ENCODE results near the gene ZNF346. TPM values are rescaled to one million over a fixed set of nuclear protein-coding genes. Genes with fewer than 3 reads are reported as not detected.

The ZNF346 gene
- total RNA-seq, 2 donors from 2014 or later: 23.6 to 34.4 TPM

DNA sequence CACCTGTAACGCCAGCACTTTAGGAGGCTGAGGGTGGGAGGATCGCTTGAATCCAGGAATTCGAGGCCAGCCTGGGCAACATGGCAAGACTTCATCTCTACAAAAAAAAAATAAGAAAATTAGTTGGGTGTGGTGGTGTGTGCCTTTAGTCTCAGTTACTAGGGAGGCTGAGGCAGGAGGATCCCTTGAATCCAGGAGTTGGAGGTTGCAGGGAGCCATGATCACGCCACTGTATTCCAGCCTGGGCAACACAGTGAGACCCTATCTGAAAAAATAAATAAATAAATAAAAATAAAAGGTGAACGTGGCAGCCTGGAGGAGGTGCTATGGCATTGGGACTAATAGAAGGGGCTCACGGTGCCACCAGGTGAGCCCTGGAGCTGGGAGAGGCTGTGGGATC, 71.3 kb downstream of the ZNF346 start:
- H3K27me3 ChIP-seq (replicated peaks; ENCODE audit: insufficient read depth): no peaks in the 10 kb centered on the region
- no peaks in the 10 kb centered on the region for H3K9me3 ChIP-seq
- no peaks in the 10 kb centered on the region for H3K36me3 ChIP-seq
- 97% methylated on average over 6 of the region's 6 CpGs for WGBS
- H3K27ac ChIP-seq: no peak overlapping the region
- no peak overlapping the region for H3K4me3 ChIP-seq
- no peaks in the 10 kb centered on the region for H3K4me1 ChIP-seq (replicated peaks)
- DNase-seq (ENCODE audit: low spot score): no peak
- intact Hi-C loops (cut with DNase I): no loop called here
- TF ChIP-seq POLR2A (IDR thresholded peaks at IDR 0.05) (no peak), POLR2AphosphoS5 (IDR thresholded peaks at IDR 0.05) (no peak)
- TF ChIP-seq, protein P1, sequence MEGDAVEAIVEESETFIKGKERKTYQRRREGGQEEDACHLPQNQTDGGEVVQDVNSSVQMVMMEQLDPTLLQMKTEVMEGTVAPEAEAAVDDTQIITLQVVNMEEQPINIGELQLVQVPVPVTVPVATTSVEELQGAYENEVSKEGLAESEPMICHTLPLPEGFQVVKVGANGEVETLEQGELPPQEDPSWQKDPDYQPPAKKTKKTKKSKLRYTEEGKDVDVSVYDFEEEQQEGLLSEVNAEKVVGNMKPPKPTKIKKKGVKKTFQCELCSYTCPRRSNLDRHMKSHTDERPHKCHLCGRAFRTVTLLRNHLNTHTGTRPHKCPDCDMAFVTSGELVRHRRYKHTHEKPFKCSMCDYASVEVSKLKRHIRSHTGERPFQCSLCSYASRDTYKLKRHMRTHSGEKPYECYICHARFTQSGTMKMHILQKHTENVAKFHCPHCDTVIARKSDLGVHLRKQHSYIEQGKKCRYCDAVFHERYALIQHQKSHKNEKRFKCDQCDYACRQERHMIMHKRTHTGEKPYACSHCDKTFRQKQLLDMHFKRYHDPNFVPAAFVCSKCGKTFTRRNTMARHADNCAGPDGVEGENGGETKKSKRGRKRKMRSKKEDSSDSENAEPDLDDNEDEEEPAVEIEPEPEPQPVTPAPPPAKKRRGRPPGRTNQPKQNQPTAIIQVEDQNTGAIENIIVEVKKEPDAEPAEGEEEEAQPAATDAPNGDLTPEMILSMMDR (IDR thresholded peaks at IDR 0.05): no peak

- intact Hi-C loops (cut with DNase I): no loop called here
These were observed 72.0 kb downstream of the ZNF346 start for GRCh38 chr5:177094224-177095087.

DNA sequence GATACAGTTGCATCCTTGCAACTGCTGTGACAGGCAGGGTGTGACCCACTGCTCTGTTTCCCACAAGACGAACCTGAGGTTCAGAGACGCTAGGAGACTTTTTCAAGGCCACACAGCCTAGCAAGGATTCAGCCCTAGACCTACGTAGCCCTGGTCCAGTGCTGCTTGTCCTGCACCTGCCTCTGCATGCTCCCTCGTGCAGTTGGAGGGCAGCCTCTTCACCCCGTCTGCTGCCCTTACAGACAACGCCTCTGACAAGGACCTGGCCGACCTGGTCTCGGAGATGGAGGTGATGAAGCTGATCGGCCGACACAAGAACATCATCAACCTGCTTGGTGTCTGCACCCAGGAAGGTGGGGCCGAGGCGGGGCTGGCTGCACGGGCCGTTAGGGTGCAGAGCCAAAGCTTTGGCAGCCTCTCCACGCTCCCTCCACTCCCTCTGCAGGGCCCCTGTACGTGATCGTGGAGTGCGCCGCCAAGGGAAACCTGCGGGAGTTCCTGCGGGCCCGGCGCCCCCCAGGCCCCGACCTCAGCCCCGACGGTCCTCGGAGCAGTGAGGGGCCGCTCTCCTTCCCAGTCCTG, 72.7 kb downstream of the ZNF346 start:
- Histone ChIP-seq H3K4me3 (no peak overlapping the region), H3K9me3 (no peaks in the 10 kb centered on the region), H3K36me3 (no peaks in the 10 kb centered on the region), H3K27me3 (replicated peaks; ENCODE audit: insufficient read depth) (no peaks in the 10 kb centered on the region), H3K4me1 (replicated peaks) (no peaks in the 10 kb centered on the region), H3K27ac (no peak overlapping the region)
- WGBS: 79% methylated on average over 27 of the region's 28 CpGs
- intact Hi-C loops (cut with DNase I): no loop called here
- DNase-seq (ENCODE audit: low spot score): no peak
- TF ChIP-seq POLR2AphosphoS5 (IDR thresholded peaks at IDR 0.05) (no peak), POLR2A (IDR thresholded peaks at IDR 0.05) (no peak)
- TF ChIP-seq, protein P1 (IDR thresholded peaks at IDR 0.05): no peak

More at GRCh38 chr5:177094224-177095087, 72.0 kb downstream of the ZNF346 start:
- 70% methylated on average over 12 of the region's 12 CpGs for WGBS
- TF ChIP-seq POLR2AphosphoS5 (IDR thresholded peaks at IDR 0.05) (no peak), POLR2A (IDR thresholded peaks at IDR 0.05) (no peak)
- TF ChIP-seq, protein P1 (IDR thresholded peaks at IDR 0.05): no peak
- H3K4me3 ChIP-seq: no peak overlapping the region
- H3K27ac ChIP-seq: no peak overlapping the region
- no peaks in the 10 kb centered on the region for H3K27me3 ChIP-seq (replicated peaks; ENCODE audit: insufficient read depth)
- H3K36me3 ChIP-seq: no peaks in the 10 kb centered on the region
- no peak for DNase-seq (ENCODE audit: low spot score)
- H3K4me1 ChIP-seq (replicated peaks): no peaks in the 10 kb centered on the region
- H3K9me3 ChIP-seq: no peaks in the 10 kb centered on the region

GRCh38 chr5:177096162-177097015, 73.9 kb downstream of the ZNF346 start:
- Histone ChIP-seq H3K9me3 (no peaks in the 10 kb centered on the region), H3K27me3 (replicated peaks; ENCODE audit: insufficient read depth) (no peaks in the 10 kb centered on the region), H3K27ac (no peak overlapping the region), H3K4me1 (replicated peaks) (no peaks in the 10 kb centered on the region), H3K4me3 (no peak overlapping the region), H3K36me3 (no peaks in the 10 kb centered on the region)
- WGBS: 86% methylated on average over 28 of the region's 29 CpGs
- TF ChIP-seq, protein P1 (IDR thresholded peaks at IDR 0.05): no peak
- TF ChIP-seq POLR2AphosphoS5 (IDR thresholded peaks at IDR 0.05): no peak
- TF ChIP-seq POLR2A (IDR thresholded peaks at IDR 0.05): no peak
- DNase-seq (ENCODE audit: low spot score): no peak
- intact Hi-C loops (cut with DNase I): no loop called here

Data from prostate gland (tissue), 2 donors.